Sigmoid colon (tissue), 7 donors: Measurements from ENCODE around the gene POU5F1. TPM values are rescaled to one million over a fixed set of nuclear protein-coding genes. Genes with fewer than 3 reads are reported as not detected.

ENCODE experiments used
- DNase-seq: peaks from one replicate; pipeline ENCODE4 v3.0.0-alpha.2; 2019
- H3K27ac ChIP-seq, 4 donors: fragments of 200-600 bp; sonication (generic); one replicate each; pipeline ENCODE4 v1.5.1; 2016 to 2019; ENCODE audit warnings: mild to moderate bottlenecking in 1 of 4
- H3K27me3 ChIP-seq, 3 donors: fragments of 200-600 bp; sonication (generic); one replicate each; pipeline ENCODE4 v1.5.1; 2019; ENCODE audit warnings: mild to moderate bottlenecking in 1 of 3
- H3K36me3 ChIP-seq, 4 donors: fragments of 200-600 bp; sonication (generic); one replicate each; pipeline ENCODE4 v1.5.1; 2016 to 2019
- H3K4me1 ChIP-seq, 4 donors: fragments of 200-600 bp; sonication (generic); one replicate each; pipeline ENCODE4 v1.5.1; 2017 to 2019
- H3K4me3 ChIP-seq, 4 donors: fragments of 200-600 bp; sonication (generic); one replicate each; pipeline ENCODE4 v1.5.1; 2017 to 2019; ENCODE audit warnings: mild to moderate bottlenecking in 2 of 4, moderate library complexity in 1 of 4
- H3K9me3 ChIP-seq, 4 donors: fragments of 200-600 bp in 3 of 4; sonication (generic) in 3 of 4; one replicate each; pipeline versions ENCODE4 v1.5.1 to v1.6.1; 2013 to 2019
- CTCF ChIP-seq, 4 experiments: fragments of 450-650 bp in 3 of 4; fragments of 200-600 bp in 1 of 4; IDR thresholded peaks; one replicate each; pipeline ENCODE4 v1.5.1; 2016 to 2019; ENCODE audit warnings: antibody characterized with exemption in 4 of 4, mild to moderate bottlenecking in 3 of 4, moderate library complexity in 2 of 4
- EP300 ChIP-seq, 4 donors: sonication (generic); formaldehyde crosslinking; IDR thresholded peaks; one replicate each; pipeline ENCODE4 v1.6.1; 2017; ENCODE audit warnings: antibody characterized with exemption in 4 of 4
- POLR2A ChIP-seq, 2 donors: fragments of 450-650 bp; IDR thresholded peaks; one replicate each; pipeline ENCODE4 v1.6.1; 2016; ENCODE audit warnings: antibody characterized with exemption in 2 of 2, mild to moderate bottlenecking in 2 of 2, moderate library complexity in 2 of 2
- POLR2AphosphoS5 ChIP-seq, 4 donors: sonication (generic); formaldehyde crosslinking; IDR thresholded peaks; one replicate each; pipeline ENCODE4 v1.6.1; 2017; ENCODE audit warnings: antibody characterized with exemption in 4 of 4
- WGBS, 2 donors: extraction: QIAGEN DNeasy Blood & Tissue Kit; methylation state at CpG; one replicate each; pipeline ENCODE4 v1.1.7; 2013; 5-methylcytosine and 5-hydroxymethylcytosine counted together
- intact Hi-C: fragments of 100-400 bp; cut with DNase I; formaldehyde crosslinking; loops from one replicate; pipeline ENCODE4 v1.15.1; 2023
- polyA plus RNA-seq, 3 donors: library from polyadenylated mRNA; stranded (reverse); fragments of 200-250 nt; gene quantifications; one replicate each; pipeline ENCODE4 v1.2.3, GENCODE V29; 2013
- total RNA-seq, 4 donors: library from RNA; depleted of rRNA; stranded (reverse); fragments of >200 nt; gene quantifications; one replicate each; pipeline ENCODE4 v1.1.0, GENCODE V29; 2016
- donor health status: healthy with polysubstance abuse.
- donor health status: Bipolar disorder and iron deficiency.
- donor health status: healthy.

Gene POU5F1
- total and polyA plus RNA-seq, 7 donors: 0.16 to 9.8 (median 0.94) TPM; not detected in 3

DNA sequence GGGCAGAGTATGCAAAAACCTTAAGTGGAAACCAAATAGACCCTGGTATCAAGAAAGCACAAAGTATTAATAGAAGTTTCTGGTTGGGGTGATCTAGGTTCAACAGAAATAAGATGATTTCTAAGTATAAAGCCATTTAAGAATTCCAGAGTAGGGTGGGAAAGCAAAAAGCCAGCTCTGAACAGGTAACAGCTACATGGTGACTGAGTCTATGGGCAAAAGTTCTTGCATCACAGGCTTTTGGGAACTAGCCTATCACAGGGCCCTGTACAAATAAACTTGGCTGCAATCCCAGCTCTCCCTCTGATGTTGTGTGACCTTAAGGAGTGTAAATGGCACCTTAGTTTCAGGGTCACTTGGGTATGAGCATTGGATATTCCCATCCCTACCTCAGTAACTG, 6.6 kb downstream of the POU5F1 start:
- no peak overlapping the region for H3K27ac ChIP-seq

GRCh38 chr6:31162463-31163165, 7.9 kb downstream of the POU5F1 start:
- 89 to 92% methylated on average over 13 of the region's 13 CpGs for WGBS, 2 donors
- H3K4me3 ChIP-seq: no peak overlapping the region
- H3K27me3 ChIP-seq: no peaks in the 10 kb centered on the region
- H3K27ac ChIP-seq: no peak overlapping the region
- DNase-seq: no peak
- H3K9me3 ChIP-seq: no peaks in the 10 kb centered on the region
- no peaks in the 10 kb centered on the region for H3K36me3 ChIP-seq
- intact Hi-C loops: no loop called here
- TF ChIP-seq EP300 (IDR thresholded peaks at IDR 0.05): no peak
- TF ChIP-seq CTCF (IDR thresholded peaks at IDR 0.05): no peak
- no peak for TF ChIP-seq POLR2AphosphoS5 (IDR thresholded peaks at IDR 0.05)
- no peak for TF ChIP-seq POLR2A (IDR thresholded peaks at IDR 0.05)
- H3K4me1 ChIP-seq: peaks cover 0 to 16% (median 11%) of the 10 kb centered on the region in 4 donors

More for the DNA sequence above, 6.6 kb downstream of the POU5F1 start:
- no peaks in the 10 kb centered on the region for H3K36me3 ChIP-seq
- H3K4me1 ChIP-seq: peaks cover 0 to 12% (median 7%) of the 10 kb centered on the region in 4 donors
- no peak overlapping the region for H3K4me3 ChIP-seq
- no peak for DNase-seq
- TF ChIP-seq POLR2A (IDR thresholded peaks at IDR 0.05) (no peak), CTCF (IDR thresholded peaks at IDR 0.05) (no peak), POLR2AphosphoS5 (IDR thresholded peaks at IDR 0.05) (no peak), EP300 (IDR thresholded peaks at IDR 0.05) (no peak)
- H3K9me3 ChIP-seq: no peaks in the 10 kb centered on the region
- intact Hi-C loops: no loop called here
- H3K27me3 ChIP-seq: no peaks in the 10 kb centered on the region

DNA sequence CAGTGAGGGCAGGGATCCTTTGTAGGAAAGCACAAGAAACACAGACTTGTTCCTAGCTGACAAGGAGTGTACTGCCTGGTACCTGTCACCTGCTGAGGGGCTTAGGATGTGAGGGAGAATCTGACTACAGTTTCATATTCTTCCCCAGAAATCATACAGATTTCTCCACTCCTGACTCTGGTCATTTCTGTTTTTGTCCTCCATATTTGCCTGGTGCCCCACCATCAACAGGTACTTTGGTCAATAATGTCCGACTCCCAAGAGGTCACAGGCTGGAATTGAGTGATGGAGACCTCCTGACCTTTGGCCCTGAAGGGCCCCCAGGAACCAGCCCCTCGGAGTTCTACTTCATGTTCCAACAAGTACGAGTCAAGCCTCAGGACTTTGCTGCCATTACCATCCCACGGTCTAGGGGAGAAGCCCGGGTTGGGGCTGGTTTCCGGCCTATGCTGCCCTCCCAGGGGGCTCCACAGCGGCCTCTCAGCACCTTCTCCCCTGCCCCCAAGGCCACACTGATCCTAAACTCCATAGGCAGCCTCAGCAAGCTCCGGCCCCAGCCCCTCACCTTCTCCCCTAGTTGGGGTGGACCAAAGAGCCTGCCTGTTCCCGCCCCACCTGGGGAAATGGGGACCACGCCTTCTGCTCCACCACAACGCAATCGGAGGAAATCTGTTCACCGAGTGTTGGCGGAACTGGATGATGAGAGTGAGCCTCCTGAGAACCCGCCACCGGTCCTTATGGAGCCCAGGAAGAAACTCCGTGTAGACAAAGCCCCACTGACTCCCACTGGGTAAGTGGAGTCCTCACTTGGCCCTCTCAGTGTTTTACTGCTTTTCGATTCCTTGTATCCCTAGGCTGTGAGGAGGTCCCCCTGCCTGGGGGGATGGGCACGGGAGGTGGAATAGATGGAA, 9.0 kb downstream of the POU5F1 start:
- H3K9me3 ChIP-seq: no peaks in the 10 kb centered on the region
- H3K4me3 ChIP-seq: no peak overlapping the region
- no peaks in the 10 kb centered on the region for H3K27me3 ChIP-seq
- peaks cover 0 to 24% (median 19%) of the 10 kb centered on the region in 4 donors for H3K4me1 ChIP-seq
- no peak for DNase-seq
- H3K27ac ChIP-seq: no peak overlapping the region
- intact Hi-C loops: no loop called here
- no peak for TF ChIP-seq POLR2A (IDR thresholded peaks at IDR 0.05)
- no peak for TF ChIP-seq EP300 (IDR thresholded peaks at IDR 0.05)
- TF ChIP-seq CTCF (IDR thresholded peaks at IDR 0.05): no peak
- TF ChIP-seq POLR2AphosphoS5 (IDR thresholded peaks at IDR 0.05): no peak
- 87 to 94% methylated on average over 19 of the region's 19 CpGs for WGBS, 2 donors
- no peaks in the 10 kb centered on the region for H3K36me3 ChIP-seq

GRCh38 chr6:31158863-31159855, 11.3 kb downstream of the POU5F1 start:
- H3K36me3 ChIP-seq: peaks cover 0 to 7% (median 0%) of the 10 kb centered on the region in 4 donors
- intact Hi-C loops: no loop called here
- peak overlapping the region; percentile 82 to 90 (median 84) for H3K27ac ChIP-seq
- WGBS, 2 donors: 11 to 18% methylated on average over 35 of the region's 35 CpGs
- H3K4me1 ChIP-seq: peaks cover 0 to 24% (median 19%) of the 10 kb centered on the region in 4 donors
- no peaks in the 10 kb centered on the region for H3K9me3 ChIP-seq
- peak overlapping the region; percentile 46 to 76 (median 70) for H3K4me3 ChIP-seq
- DNase-seq: peak; percentile 63
- no peak for TF ChIP-seq CTCF (IDR thresholded peaks at IDR 0.05)
- no peak for TF ChIP-seq EP300 (IDR thresholded peaks at IDR 0.05)
- no peaks in the 10 kb centered on the region for H3K27me3 ChIP-seq
